ENCODE measurements around the gene SLC22A5. TPM values are rescaled to one million over a fixed set of nuclear protein-coding genes. Genes with fewer than 3 reads are reported as not detected.
A peak's percentile ranks its signal among the peaks of the same experiment; 100 is the strongest.

SLC22A5 gene
- total RNA-seq, 1 experiment from 2014 or later, result 16.1 TPM

GRCh38 chr5:132364319-132364718 lies 5.2 kb upstream of the SLC22A5 start:
- DNase-seq (ENCODE audit: extremely low read depth, low read depth), result peak; percentile 86

GRCh38 chr5:132365213-132365612 lies 4.3 kb upstream of the SLC22A5 start:
- peak; percentile 54 for DNase-seq (ENCODE audit: extremely low read depth, low read depth)

- no peak for DNase-seq (ENCODE audit: extremely low read depth, low read depth)
Measured at GRCh38 chr5:132368186-132368585, 1.3 kb upstream of the SLC22A5 start.

GRCh38 chr5:132369007-132369473 lies 470 bp upstream of the SLC22A5 start:
- DNase-seq (ENCODE audit: extremely low read depth, low read depth), result no peak

GRCh38 chr5:132370181-132370970 lies 866 bp downstream of the SLC22A5 start:
- no peak for DNase-seq (ENCODE audit: extremely low read depth, low read depth)

- no peak for DNase-seq (ENCODE audit: extremely low read depth, low read depth)
Measured at GRCh38 chr5:132370971-132371602, 1.6 kb downstream of the SLC22A5 start.

- DNase-seq (ENCODE audit: extremely low read depth, low read depth), result no peak
Measured at GRCh38 chr5:132371603-132371994, 2.1 kb downstream of the SLC22A5 start.

GRCh38 chr5:132372127-132372526 lies 2.6 kb downstream of the SLC22A5 start:
- no peak for DNase-seq (ENCODE audit: extremely low read depth, low read depth)

- no peak for DNase-seq (ENCODE audit: extremely low read depth, low read depth)
Measured at GRCh38 chr5:132372542-132372941, 3.0 kb downstream of the SLC22A5 start.

- no peak for DNase-seq (ENCODE audit: extremely low read depth, low read depth)
Measured at GRCh38 chr5:132375957-132376356, 6.4 kb downstream of the SLC22A5 start.

- DNase-seq (ENCODE audit: extremely low read depth, low read depth), result no peak
Measured at GRCh38 chr5:132376694-132377641, 7.5 kb downstream of the SLC22A5 start.

- DNase-seq (ENCODE audit: extremely low read depth, low read depth), result no peak
Measured at GRCh38 chr5:132377738-132378137, 8.2 kb downstream of the SLC22A5 start.

GRCh38 chr5:132378580-132378979 lies 9.1 kb downstream of the SLC22A5 start:
- no peak for DNase-seq (ENCODE audit: extremely low read depth, low read depth)

- DNase-seq (ENCODE audit: extremely low read depth, low read depth), result no peak
Measured at GRCh38 chr5:132380047-132380446, 10.5 kb downstream of the SLC22A5 start.

GRCh38 chr5:132380741-132381140 lies 11.2 kb downstream of the SLC22A5 start:
- DNase-seq (ENCODE audit: extremely low read depth, low read depth), result no peak

- DNase-seq (ENCODE audit: extremely low read depth, low read depth), result no peak
Measured at GRCh38 chr5:132381614-132382013, 12.1 kb downstream of the SLC22A5 start.

GRCh38 chr5:132383261-132383660 lies 13.8 kb downstream of the SLC22A5 start:
- no peak for DNase-seq (ENCODE audit: extremely low read depth, low read depth)

- no peak for DNase-seq (ENCODE audit: extremely low read depth, low read depth)
Measured at GRCh38 chr5:132383984-132384383, 14.5 kb downstream of the SLC22A5 start.

- DNase-seq (ENCODE audit: extremely low read depth, low read depth), result no peak
Measured at GRCh38 chr5:132384506-132385050, 15.1 kb downstream of the SLC22A5 start.

- DNase-seq (ENCODE audit: extremely low read depth, low read depth), result peak; percentile 67
Measured at GRCh38 chr5:132385326-132386105, 16.0 kb downstream of the SLC22A5 start.

All from NCI-H460 (cell line).